Subcutaneous abdominal adipose tissue (tissue), 5 donors: ENCODE data around the gene DESI1.
"Not testable (repeated sequence)": the region's sequence is repeated elsewhere in the genome, so short reads cannot be mapped to it uniquely, and the experiment has no call there.

Experiments
- H3K27ac ChIP-seq: one replicate; pipeline ENCODE4 v1.7.0; 2013; ENCODE audit warnings: low read depth, mild to moderate bottlenecking, inconsistent platforms, low read length, moderate library complexity
- H3K27me3 ChIP-seq, 5 donors: one replicate each; pipeline ENCODE4 v1.7.0; 2013; ENCODE audit warnings: low read length in 5 of 5, inconsistent platforms in 1 of 5; ENCODE audit not compliant: control insufficient read depth in 5 of 5, insufficient read depth in 4 of 5
- H3K36me3 ChIP-seq, 5 donors: one replicate each; pipeline ENCODE4 v1.7.0; 2013; ENCODE audit warnings: low read length in 5 of 5; ENCODE audit not compliant: control insufficient read depth in 5 of 5, insufficient read depth in 5 of 5
- H3K4me1 ChIP-seq, 5 donors: one replicate each; pipeline ENCODE4 v1.7.0; 2013; ENCODE audit warnings: low read length in 5 of 5, mild to moderate bottlenecking in 3 of 5, moderate library complexity in 1 of 5; ENCODE audit not compliant: control insufficient read depth in 5 of 5, insufficient read depth in 5 of 5
- H3K4me3 ChIP-seq, 5 donors: one replicate each; pipeline ENCODE4 v1.7.0; 2013; ENCODE audit warnings: low read length in 5 of 5, low read depth in 1 of 5
- H3K9ac ChIP-seq, 5 donors: one replicate each; pipeline ENCODE4 v1.7.0; 2013; ENCODE audit warnings: low read length in 5 of 5, mild to moderate bottlenecking in 4 of 5, moderate library complexity in 3 of 5
- H3K9me3 ChIP-seq, 5 donors: one replicate each; pipeline ENCODE4 v1.7.0; 2013; ENCODE audit warnings: low read length in 5 of 5; ENCODE audit not compliant: control insufficient read depth in 5 of 5
- donor health status: healthy.
- donor health status: healthy.
- donor health status: healthy.
- donor health status: healthy.
- donor health status: healthy.

The DESI1 gene

DNA sequence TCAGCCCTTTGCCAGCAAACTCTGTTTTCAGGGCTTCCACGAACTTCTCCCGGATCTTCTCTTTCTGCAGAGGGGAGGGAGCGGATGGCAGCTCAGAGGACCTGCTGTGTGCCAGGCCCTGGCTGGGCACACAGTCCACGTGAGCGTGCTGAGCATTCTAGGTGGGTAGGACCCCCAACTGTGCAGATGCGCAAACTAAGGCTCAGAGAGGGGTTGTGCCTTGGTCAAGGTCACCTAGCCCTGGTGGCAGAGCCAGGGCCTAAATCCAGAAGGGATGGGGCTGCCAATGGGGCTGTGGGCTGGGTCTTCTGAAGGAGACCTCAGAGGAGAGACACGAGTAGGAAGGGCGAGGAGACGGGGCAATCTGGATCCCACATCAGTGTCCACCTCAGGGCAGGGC, 42.0 kb downstream of the DESI1 start:
- Histone ChIP-seq H3K4me3 (no peak overlapping the region), H3K4me1 (peaks cover 5 to 31% (median 21%) of the 10 kb centered on the region in 5 donors), H3K27me3 (no peaks in the 10 kb centered on the region), H3K36me3 (peaks cover 0 to 72% (median 62%) of the 10 kb centered on the region in 5 donors), H3K9me3 (no peaks in the 10 kb centered on the region), H3K27ac (no peak overlapping the region), H3K9ac (no peak overlapping the region)

GRCh38 chr22:41578114-41578513, 42.7 kb downstream of the DESI1 start:
- Histone ChIP-seq H3K27ac (no peak overlapping the region), H3K36me3 (peaks cover 0 to 65% (median 56%) of the 10 kb centered on the region in 5 donors), H3K4me1 (peaks cover 5 to 31% (median 22%) of the 10 kb centered on the region in 5 donors), H3K9me3 (no peaks in the 10 kb centered on the region), H3K9ac (no peak overlapping the region), H3K4me3 (no peak overlapping the region), H3K27me3 (no peaks in the 10 kb centered on the region)

DNA sequence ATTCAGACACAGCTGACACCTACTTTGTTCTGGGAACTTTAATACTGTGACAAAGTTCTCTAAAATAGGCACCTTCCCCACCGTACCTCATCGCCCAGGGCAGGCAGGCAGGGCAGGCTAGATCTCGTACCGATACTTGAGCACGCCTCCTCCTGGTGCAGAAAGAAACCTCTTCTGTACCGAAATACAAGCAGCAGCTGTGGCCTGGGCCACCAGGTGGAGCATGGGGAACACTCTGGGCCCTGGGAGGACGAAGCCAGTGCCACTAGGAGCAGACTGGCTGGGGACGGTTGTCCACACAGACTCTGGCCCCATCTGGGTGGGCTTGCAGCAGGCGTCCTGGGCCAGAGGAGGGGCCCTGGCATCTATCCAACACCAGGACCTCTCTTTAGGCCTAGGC, 44.0 kb downstream of the DESI1 start:
- peaks cover 0 to 53% (median 45%) of the 10 kb centered on the region in 5 donors for H3K36me3 ChIP-seq
- H3K4me1 ChIP-seq = peaks cover 5 to 31% (median 22%) of the 10 kb centered on the region in 5 donors
- H3K27ac ChIP-seq = no peak overlapping the region

GRCh38 chr22:41575533-41575932, 45.3 kb downstream of the DESI1 start:
- no peaks in the 10 kb centered on the region for H3K27me3 ChIP-seq
- H3K27ac ChIP-seq = peak overlapping the region; percentile 30
- H3K9ac ChIP-seq = no peak overlapping the region
- no peak overlapping the region for H3K4me3 ChIP-seq
- H3K4me1 ChIP-seq = peaks cover 5 to 31% (median 22%) of the 10 kb centered on the region in 5 donors
- peaks cover 0 to 47% (median 41%) of the 10 kb centered on the region in 5 donors for H3K36me3 ChIP-seq
- H3K9me3 ChIP-seq = no peaks in the 10 kb centered on the region

More for the DNA sequence above, 44.0 kb downstream of the DESI1 start:
- no peak overlapping the region for H3K9ac ChIP-seq
- H3K27me3 ChIP-seq = no peaks in the 10 kb centered on the region
- no peak overlapping the region for H3K4me3 ChIP-seq
- no peaks in the 10 kb centered on the region for H3K9me3 ChIP-seq

DNA sequence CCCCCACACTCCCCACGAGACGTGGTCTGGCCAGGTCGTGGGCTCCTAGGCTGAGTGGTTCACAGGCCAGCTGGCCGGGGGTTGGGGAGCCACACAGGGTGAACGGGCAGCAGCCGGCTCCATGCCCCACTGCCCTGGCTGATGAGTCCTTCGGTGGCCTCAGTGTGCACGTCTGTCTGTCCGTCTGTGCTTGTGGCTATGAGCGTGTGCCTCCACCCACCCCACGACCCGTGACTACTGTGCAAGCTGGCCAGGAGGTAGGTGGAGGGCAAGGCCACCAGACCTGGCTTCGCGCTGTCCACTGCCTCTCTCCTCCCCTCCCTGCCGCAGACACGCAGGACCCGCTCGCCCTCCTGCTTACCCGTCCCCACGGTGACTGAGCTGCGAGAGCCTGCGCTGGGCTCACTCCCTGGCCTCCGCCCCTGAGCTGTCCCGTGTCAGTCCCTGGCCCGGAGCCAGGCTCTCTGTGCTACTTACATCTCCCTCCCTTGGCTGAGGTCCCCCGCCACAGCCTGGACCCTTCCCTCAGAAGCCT, 45.9 kb downstream of the DESI1 start:
- no peaks in the 10 kb centered on the region for H3K27me3 ChIP-seq
- H3K4me1 ChIP-seq = peaks cover 5 to 31% (median 22%) of the 10 kb centered on the region in 5 donors
- H3K4me3 ChIP-seq = peak overlapping the region in 4 of 5 donors; percentile 27 to 49 (median 36)
- H3K9ac ChIP-seq = peak overlapping the region in 2 of 5 donors; percentile 33 to 68
- peak overlapping the region; percentile 37 for H3K27ac ChIP-seq
- peaks cover 0 to 41% (median 36%) of the 10 kb centered on the region in 5 donors for H3K36me3 ChIP-seq
- H3K9me3 ChIP-seq = no peaks in the 10 kb centered on the region

DNA sequence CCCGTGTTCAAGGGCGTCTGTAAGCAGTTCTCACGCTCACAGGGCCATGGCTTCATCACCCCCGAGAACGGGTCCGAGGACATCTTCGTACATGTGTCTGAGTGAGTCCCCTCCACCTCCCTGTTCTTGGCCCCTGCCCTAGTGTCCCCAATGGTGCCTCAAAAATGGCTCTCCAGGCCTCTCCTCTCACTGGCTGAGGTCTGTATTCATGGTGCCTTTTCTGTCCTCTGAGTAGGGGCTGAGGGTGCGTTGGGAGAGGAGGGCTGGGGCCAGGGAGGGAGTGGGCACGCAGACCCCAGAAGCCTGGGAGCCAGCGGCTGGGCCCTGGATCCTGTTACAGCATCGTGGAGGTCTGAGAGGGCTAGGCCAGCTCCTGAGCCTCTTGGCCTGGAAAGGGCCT, 47.2 kb downstream of the DESI1 start:
- H3K9ac ChIP-seq = no peak overlapping the region
- no peaks in the 10 kb centered on the region for H3K27me3 ChIP-seq
- H3K4me1 ChIP-seq = peaks cover 5 to 31% (median 22%) of the 10 kb centered on the region in 5 donors
- no peak overlapping the region for H3K27ac ChIP-seq
- peaks cover 0 to 29% (median 25%) of the 10 kb centered on the region in 5 donors for H3K36me3 ChIP-seq
- H3K4me3 ChIP-seq = no peak overlapping the region
- no peaks in the 10 kb centered on the region for H3K9me3 ChIP-seq

DNA sequence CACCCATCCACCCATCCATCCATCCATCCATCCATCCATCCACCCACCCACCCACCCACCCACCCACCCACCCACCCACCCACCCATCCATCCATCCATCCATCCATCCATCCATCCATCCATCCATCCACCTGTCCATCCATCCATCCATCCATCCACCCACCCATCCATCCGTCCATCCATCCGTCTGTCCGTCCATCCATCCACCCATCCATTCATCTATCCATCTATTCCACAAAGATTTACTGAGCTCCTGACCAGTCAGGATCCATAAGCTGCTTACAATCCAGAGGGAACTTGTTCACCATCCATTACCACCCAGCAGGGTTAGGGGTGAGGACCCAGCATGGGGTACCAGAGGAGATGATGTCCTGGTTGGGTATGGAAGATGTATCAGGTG, 48.5 kb downstream of the DESI1 start:
- H3K27me3 ChIP-seq, H3K4me3 ChIP-seq, H3K9ac ChIP-seq, H3K27ac ChIP-seq, H3K9me3 ChIP-seq: not testable (repeated sequence)
- Histone ChIP-seq H3K36me3 (peaks cover 0 to 15% (median 13%) of the 10 kb centered on the region in 5 donors), H3K4me1 (peaks cover 5 to 32% (median 22%) of the 10 kb centered on the region in 5 donors)

DNA sequence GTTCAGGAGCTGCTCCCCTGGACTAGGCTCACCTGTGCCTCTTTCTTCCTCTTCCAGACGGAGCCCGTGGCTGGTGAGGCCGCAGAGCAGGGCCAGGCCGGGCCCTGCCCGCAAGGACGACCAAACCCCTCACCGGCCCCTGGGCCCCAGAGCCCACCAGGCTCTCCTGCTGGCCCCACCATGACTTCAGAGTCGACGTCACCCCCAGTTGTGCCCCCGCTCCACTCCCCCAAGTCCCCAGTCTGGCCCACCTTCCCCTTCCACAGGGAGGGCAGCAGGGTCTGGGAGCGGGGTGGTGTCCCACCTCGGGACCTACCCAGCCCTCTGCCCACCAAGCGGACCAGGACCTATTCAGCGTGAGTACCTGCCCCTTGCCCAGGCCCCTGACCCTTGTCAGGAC, 49.1 kb downstream of the DESI1 start:
- Histone ChIP-seq H3K27ac (no peak overlapping the region), H3K9me3 (no peaks in the 10 kb centered on the region), H3K4me3 (no peak overlapping the region), H3K27me3 (no peaks in the 10 kb centered on the region), H3K36me3 (peaks cover 0 to 10% (median 8%) of the 10 kb centered on the region in 5 donors), H3K4me1 (peaks cover 5 to 33% (median 22%) of the 10 kb centered on the region in 5 donors), H3K9ac (no peak overlapping the region)

GRCh38 chr22:41570221-41570620, 50.6 kb downstream of the DESI1 start:
- Histone ChIP-seq H3K4me1 (peaks cover 5 to 23% (median 15%) of the 10 kb centered on the region in 5 donors), H3K9me3 (no peaks in the 10 kb centered on the region), H3K36me3 (no peaks in the 10 kb centered on the region), H3K9ac (no peak overlapping the region), H3K27me3 (no peaks in the 10 kb centered on the region), H3K27ac (no peak overlapping the region), H3K4me3 (no peak overlapping the region)

GRCh38 chr22:41568811-41569210, 52.0 kb downstream of the DESI1 start:
- H3K27me3 ChIP-seq = no peaks in the 10 kb centered on the region
- H3K9ac ChIP-seq = no peak overlapping the region
- H3K36me3 ChIP-seq = no peaks in the 10 kb centered on the region
- no peak overlapping the region for H3K4me3 ChIP-seq
- no peak overlapping the region for H3K27ac ChIP-seq
- no peaks in the 10 kb centered on the region for H3K9me3 ChIP-seq
- peaks cover 0 to 11% (median 6%) of the 10 kb centered on the region in 5 donors for H3K4me1 ChIP-seq
